H1 (cell line): Measurements from ENCODE around the gene SCNN1A. TPM values are rescaled to one million over a fixed set of nuclear protein-coding genes. Genes with fewer than 3 reads are reported as not detected.
A peak's percentile ranks its signal among the peaks of the same experiment; 100 is the strongest.

Experiments used
- CTCF ChIA-PET: fragments of 300-600 bp; sonication (Branson Sonifier 250); formaldehyde crosslinking; loops from one replicate; lab custom pipeline; 2021; ENCODE audit not compliant: partially characterized antibody; lab: Charles Lee
- POLR2A ChIA-PET: fragments of 300-600 bp; sonication (Branson Sonifier 250); formaldehyde crosslinking; loops from one replicate; lab custom pipeline; 2021; ENCODE audit warnings: inconsistent platforms; ENCODE audit not compliant: partially characterized antibody; lab: Charles Lee
- DNase-seq, 2 experiments: peaks; one replicate each; pipeline versions ENCODE4 v3.0.0 to v3.0.0-alpha.2; 2010 to 2022; ENCODE audit warnings: low spot score in 2 of 2, low read depth in 1 of 2, mixed read lengths in 1 of 2
- FAIRE-seq: peaks from 2 replicates; lab custom pipeline; 2011; peaks lifted over from hg19 to GRCh38; lab: Jason Lieb, UNC
- H2AFZ ChIP-seq: 2 replicates; pipeline ENCODE4 v1.8.1; 2012; ENCODE audit warnings: low read length, inconsistent platforms
- H2AK5ac ChIP-seq: 2 replicates; pipeline ENCODE4 v1.6.1; 2013; ENCODE audit warnings: low read depth, low read length
- H2BK120ac ChIP-seq: replicated peaks from 2 replicates; pipeline ENCODE3; 2013; ENCODE audit warnings: low read depth, low read length, inconsistent platforms
- H2BK12ac ChIP-seq: 2 replicates; pipeline ENCODE4 v1.6.1; 2013; ENCODE audit warnings: low read depth, low read length
- H2BK15ac ChIP-seq: 2 replicates; pipeline ENCODE4 v1.6.1; 2013; ENCODE audit warnings: low read length
- H2BK20ac ChIP-seq: 2 replicates; pipeline ENCODE4 v1.6.1; 2013; ENCODE audit warnings: low read length
- H2BK5ac ChIP-seq: 2 replicates; pipeline ENCODE4 v1.6.1; 2013; ENCODE audit warnings: low read depth, low read length
- H3K14ac ChIP-seq: 2 replicates; pipeline ENCODE4 v1.6.1; 2013; ENCODE audit warnings: inconsistent platforms; ENCODE audit not compliant: insufficient read length
- H3K18ac ChIP-seq: 2 replicates; pipeline ENCODE4 v1.6.1; 2013; ENCODE audit warnings: low read length; ENCODE audit errors: extremely low read depth
- H3K23ac ChIP-seq: 2 replicates; pipeline ENCODE4 v1.6.1; 2013; ENCODE audit warnings: inconsistent platforms; ENCODE audit not compliant: insufficient read length
- H3K23me2 ChIP-seq: 2 replicates; pipeline ENCODE4 v1.6.1; 2013; ENCODE audit warnings: low read depth, low read length
- H3K27ac ChIP-seq: 2 replicates; pipeline ENCODE4 v1.6.1; 2011; ENCODE audit warnings: low read depth, low read length, inconsistent platforms
- H3K27me3 ChIP-seq, 4 experiments: replicated peaks in 1 of 4; 1 replicate in 1 of 4; 2 replicates in 3 of 4; pipeline versions ENCODE4 v1.6.1 to v1.8.1; 2011 to 2013; ENCODE audit warnings: low read length in 3 of 4, mild to moderate bottlenecking in 3 of 4, inconsistent platforms in 2 of 4, mixed read lengths in 2 of 4, moderate library complexity in 1 of 4; ENCODE audit not compliant: control insufficient read depth in 3 of 4, insufficient read depth in 3 of 4; ENCODE audit errors: extremely low read depth in 1 of 4
- H3K36me3 ChIP-seq, 4 experiments: 2 replicates each; pipeline versions ENCODE4 v1.6.1 to v1.8.1; 2011 to 2013; ENCODE audit warnings: mild to moderate bottlenecking in 4 of 4, low read length in 3 of 4, moderate library complexity in 2 of 4, control low read depth in 1 of 4, inconsistent platforms in 1 of 4; ENCODE audit not compliant: insufficient read depth in 4 of 4, control insufficient read depth in 2 of 4
- H3K4ac ChIP-seq: replicated peaks from 2 replicates; pipeline ENCODE3; 2013; ENCODE audit warnings: low read length, low read depth, mixed read lengths, inconsistent platforms; ENCODE audit not compliant: insufficient read length
- H3K4me1 ChIP-seq, 4 experiments: replicated peaks in 1 of 4; 1 replicate in 1 of 4; 2 replicates in 3 of 4; pipeline versions ENCODE4 v1.6.1 to v1.8.1; 2011 to 2013; ENCODE audit warnings: low read length in 3 of 4, inconsistent platforms in 2 of 4, mixed read lengths in 1 of 4; ENCODE audit not compliant: insufficient read depth in 4 of 4, control insufficient read depth in 3 of 4
- H3K4me2 ChIP-seq, 2 experiments: 2 replicates each; pipeline versions ENCODE4 v1.6.1 to v1.8.1; 2011 to 2013; ENCODE audit warnings: low read depth in 2 of 2, low read length in 2 of 2, control low read depth in 1 of 2, inconsistent platforms in 1 of 2, mild to moderate bottlenecking in 1 of 2; ENCODE audit not compliant: insufficient read depth in 1 of 2
- H3K4me3 ChIP-seq, 4 experiments: fragments of 200-600, 300-600 bp in 1 of 4; sonication (generic), shearing (Covaris generic), sonication (Bioruptor Twin) in 1 of 4; 2 replicates each; pipeline versions ENCODE4 v1.5.1 to v1.8.1; 2011 to 2016; ENCODE audit warnings: low read length in 4 of 4, low read depth in 3 of 4, control low read depth in 2 of 4, inconsistent platforms in 2 of 4, mild to moderate bottlenecking in 2 of 4, mixed read lengths in 1 of 4, moderate library complexity in 1 of 4; ENCODE audit not compliant: insufficient read depth in 2 of 4; ENCODE audit errors: extremely low read depth in 1 of 4
- H3K56ac ChIP-seq: replicated peaks from 2 replicates; pipeline ENCODE3; 2013; ENCODE audit warnings: low read depth, mild to moderate bottlenecking, mixed read lengths, low read length, inconsistent platforms; ENCODE audit not compliant: insufficient read length
- H3K79me1 ChIP-seq: 2 replicates; pipeline ENCODE4 v1.6.1; 2013; ENCODE audit warnings: low read depth, low read length, control low read depth
- H3K79me2 ChIP-seq, 2 experiments: 2 replicates each; pipeline versions ENCODE4 v1.6.1 to v1.8.1; 2012 to 2013; ENCODE audit warnings: low read length in 2 of 2, mild to moderate bottlenecking in 2 of 2, inconsistent platforms in 1 of 2; ENCODE audit not compliant: insufficient read depth in 2 of 2, control insufficient read depth in 1 of 2
- H3K9ac ChIP-seq, 4 experiments: replicated peaks in 1 of 4; 1 replicate in 1 of 4; 2 replicates in 3 of 4; pipeline versions ENCODE4 v1.6.1 to v1.8.1; 2011 to 2013; ENCODE audit warnings: low read depth in 3 of 4, low read length in 3 of 4, control low read depth in 2 of 4, mild to moderate bottlenecking in 2 of 4, moderate library complexity in 2 of 4, inconsistent platforms in 1 of 4; ENCODE audit errors: extremely low read depth in 1 of 4
- H3K9me3 ChIP-seq, 2 experiments: 2 replicates each; pipeline versions ENCODE4 v1.6.1 to v1.8.1; 2012 to 2013; ENCODE audit warnings: mild to moderate bottlenecking in 2 of 2, moderate library complexity in 2 of 2, control low read depth in 1 of 2, inconsistent platforms in 1 of 2, low read depth in 1 of 2, low read length in 1 of 2, mixed read lengths in 1 of 2; ENCODE audit not compliant: insufficient read depth in 2 of 2
- H4K20me1 ChIP-seq, 2 experiments: replicated peaks in 1 of 2; 2 replicates each; pipeline versions ENCODE3 to v1.8.1; 2011 to 2013; ENCODE audit warnings: inconsistent platforms in 2 of 2, low read length in 2 of 2, mild to moderate bottlenecking in 1 of 2; ENCODE audit not compliant: insufficient read depth in 2 of 2, control insufficient read depth in 1 of 2
- H4K5ac ChIP-seq: 2 replicates; pipeline ENCODE4 v1.6.1; 2013; ENCODE audit warnings: low read length, low read depth, mixed read lengths, inconsistent platforms; ENCODE audit not compliant: insufficient read length
- H4K8ac ChIP-seq: 2 replicates; pipeline ENCODE4 v1.8.0; 2013; ENCODE audit warnings: mild to moderate bottlenecking, moderate library complexity, low read length, inconsistent platforms; ENCODE audit not compliant: insufficient read depth; ENCODE audit errors: extremely low read depth
- H4K91ac ChIP-seq: replicated peaks from 2 replicates; pipeline ENCODE3; 2013; ENCODE audit warnings: low read length, mixed read lengths, inconsistent platforms; ENCODE audit not compliant: insufficient read length
- ASH2L ChIP-seq: fragments of 200-600, 300-600 bp; sonication (generic); IDR thresholded peaks from one replicate; pipeline ENCODE4 v1.7.1; 2017; ENCODE audit warnings: low read length
- CBX8 ChIP-seq: fragments of 300-800, 300-1000 bp; sonication (generic); IDR thresholded peaks from 2 replicates; pipeline ENCODE4 v1.7.1; 2016; ENCODE audit warnings: low read depth, low read length, borderline replicate concordance
- GTF2F1 ChIP-seq: IDR thresholded peaks from 2 replicates; pipeline ENCODE4 v1.6.1; 2012; ENCODE audit warnings: low read depth, low read length, improper control_type of control experiment, borderline replicate concordance
- KDM1A ChIP-seq: fragments of 200-600, 300-600 bp; sonication (generic); IDR thresholded peaks from 2 replicates; pipeline ENCODE4 v1.7.1; 2016; ENCODE audit warnings: mild to moderate bottlenecking, low read length, borderline replicate concordance
- KDM4A ChIP-seq: IDR thresholded peaks from one replicate; pipeline ENCODE4 v1.7.1; 2012; ENCODE audit warnings: low read depth, mild to moderate bottlenecking, moderate library complexity, low read length, inconsistent platforms; ENCODE audit not compliant: severe bottlenecking
- RFX5 ChIP-seq: IDR thresholded peaks from 2 replicates; pipeline ENCODE4 v1.6.1; 2011; ENCODE audit warnings: low read depth, low read length, improper control_type of control experiment, borderline replicate concordance
- SIN3A ChIP-seq, 2 experiments: IDR thresholded peaks in 1 of 2; conservative IDR thresholded peaks in 1 of 2; 2 replicates each; pipeline ENCODE4 v1.6.1; 2011 to 2012; ENCODE audit warnings: low read length in 2 of 2, improper control_type of control experiment in 1 of 2, low read depth in 1 of 2, mild to moderate bottlenecking in 1 of 2
- TAF1 ChIP-seq: IDR thresholded peaks from 2 replicates; pipeline ENCODE4 v1.6.1; 2011; ENCODE audit warnings: mild to moderate bottlenecking, low read depth, low read length
- TBP ChIP-seq: IDR thresholded peaks from 2 replicates; pipeline ENCODE4 v1.6.1; 2011; ENCODE audit warnings: low read depth, low read length, improper control_type of control experiment
- WGBS, 2 experiments: shearing (Covaris generic) in 1 of 2; methylation state at CpG; one replicate each; pipeline versions ENCODE4 v1.1.6 to v1.1.7; 2013 to 2015; ENCODE audit warnings: low lambda C conversion rate in 2 of 2, mixed read lengths in 2 of 2, inconsistent platforms in 1 of 2, low coverage in 1 of 2, missing lambda C conversion rate in 1 of 2; ENCODE audit not compliant: insufficient replicate concordance in 2 of 2, insufficient coverage in 1 of 2, insufficient read length in 1 of 2; ENCODE audit errors: extremely low coverage in 1 of 2, missing lambda C conversion rate in 1 of 2; 5-methylcytosine and 5-hydroxymethylcytosine counted together
- polyA plus RNA-seq, 7 experiments: library from polyadenylated mRNA; depleted of rRNA in 3 of 7; stranded (reverse) in 5 of 7; unstranded in 2 of 7; fragments of >200 nt in 5 of 7; fragments of 200-250 nt in 2 of 7; gene quantifications; 1 replicate in 5 of 7; 2 replicates in 1 of 7; 4 replicates in 1 of 7; pipeline versions ENCODE4 v1.2.1 to v1.2.3, GENCODE V29; 2011 to 2013; ENCODE audit warnings: missing spikeins in 2 of 7, mixed read lengths in 2 of 7
- total RNA-seq: library from RNA; stranded (reverse); fragmentation: NEBNext Ultra II Directional; extraction: Animal tissue kit (Norgen Biotek cat#: 25700); gene quantifications from 2 replicates; pipeline ENCODE4 v1.2.1, GENCODE V29; 2021

The SCNN1A gene
- total and polyA plus RNA-seq, 2 of the 8 experiments (the other 6 are each of a cell fraction or from before 2014, with no cell fraction given): 85.5 to 156 TPM

GRCh38 chr12:6361834-6362233, 13.5 kb downstream of the SCNN1A start:
- Histone ChIP-seq H2BK12ac (no peak overlapping the region; the same call in 1 of the 2 replicates), H3K9me3 (no peaks in the 10 kb centered on the region), H3K4me2 (no peak overlapping the region), H2BK5ac (peak overlapping the region; percentile 7; the same call in 1 of the 2 replicates), H4K20me1 (peaks cover 4 to 7% of the 10 kb centered on the region in 2 experiments), H4K5ac (no peak overlapping the region), H3K27ac (no peak overlapping the region), H3K79me1 (peaks cover 2% of the 10 kb centered on the region; the same call in 1 of the 2 replicates), H3K27me3 (no peaks in the 10 kb centered on the region), H4K91ac (no peak overlapping the region), H3K23me2 (peaks cover 2% of the 10 kb centered on the region; the same call in 1 of the 2 replicates), H4K8ac (no peak overlapping the region), H3K36me3 (peaks cover 0 to 32% (median 13%) of the 10 kb centered on the region in 4 experiments; a peak in 6 of 8 replicates), H3K4me3 (no peak overlapping the region), H3K18ac (no peak overlapping the region), H2AFZ (no peak overlapping the region), H3K14ac (no peak overlapping the region), H2AK5ac (no peak overlapping the region), H3K79me2 (peaks cover 0 to 29% of the 10 kb centered on the region in 2 experiments; a peak in 2 of 4 replicates), H3K23ac (no peak overlapping the region), H2BK120ac (no peak overlapping the region), H2BK20ac (no peak overlapping the region), H2BK15ac (no peak overlapping the region), H3K9ac (no peak overlapping the region), H3K4me1 (peaks cover 0 to 3% (median 1%) of the 10 kb centered on the region in 4 experiments; a peak in 3 of 7 replicates), H3K56ac (no peak overlapping the region), H3K4ac (no peak overlapping the region)
- FAIRE-seq (no peak), DNase-seq (no peak)
- ChIA-PET CTCF (interaction anchor here (1.0 to 3.5 kb wide), 7 partner anchors 9 to 77 kb away, joined by 3 to 16 read pairs (median 5); no protein-coding TSS in a partner anchor), POLR2A (interaction anchor here (2.0 to 17.2 kb wide), 6 partner anchors 10 to 36 kb away, joined by 8 to 214 read pairs (median 28); partner anchors contain the start of genes SCNN1A and TNFRSF1A)
- 96% methylated on average over 14 of the region's 14 CpGs; no CpG with 5 or more reads in 1 of the 2 experiments for WGBS, 2 experiments
- TF ChIP-seq GTF2F1 (no peak), ASH2L (no peak), RFX5 (no peak), KDM4A (no peak), SIN3A (conservative IDR thresholded peaks at IDR 0.05 in 1 of 2, IDR thresholded peaks at IDR 0.05 in 1 of 2; ENCODE audit: low read depth in 1 of 2, low read length in 2 of 2) (no peak), CBX8 (no peak), TAF1 (no peak), TBP (no peak), KDM1A (no peak)
